B cell (primary cell): ENCODE data around the gene OR10G7. TPM values are rescaled to one million over a fixed set of nuclear protein-coding genes. Genes with fewer than 3 reads are reported as not detected.

Experiments used
- ATAC-seq: fragments of 200-7000 bp; cut with Tn5 transposase; one replicate; pipeline ENCODE4 v1.10.0; 2021; ENCODE audit warnings: low read depth, mild to moderate bottlenecking, moderate number of reproducible peaks, moderate library complexity
- CTCF ChIA-PET: fragments of 350-600 bp; sonication (Branson Sonifier 250); formaldehyde crosslinking; loops from one replicate; lab custom pipeline; 2021; ENCODE audit warnings: antibody characterized with exemption, inconsistent platforms; lab: Charles Lee
- POLR2A ChIA-PET: fragments of 350-600 bp; sonication (Branson Sonifier 250); formaldehyde crosslinking; loops from one replicate; lab custom pipeline; 2021; ENCODE audit warnings: antibody characterized with exemption; lab: Charles Lee
- DNase-seq: peaks from one replicate; pipeline ENCODE4 v3.0.0; 2013
- H2AFZ ChIP-seq: 2 replicates; pipeline ENCODE4 v1.6.1; 2012; ENCODE audit warnings: mild to moderate bottlenecking, low read depth, low read length; ENCODE audit not compliant: insufficient read depth, poor library complexity, severe bottlenecking
- H3K27ac ChIP-seq, 2 donors: 1 replicate in 1 of 2; 2 replicates in 1 of 2; pipeline ENCODE4 v1.5.1; 2012 to 2013; ENCODE audit warnings: low read length in 2 of 2, mild to moderate bottlenecking in 2 of 2, moderate library complexity in 1 of 2
- H3K27me3 ChIP-seq, 4 experiments: fragments of 200-600 bp in 1 of 4; sonication (generic) in 1 of 4; replicated peaks in 1 of 4; 1 replicate in 2 of 4; 2 replicates in 2 of 4; pipeline versions ENCODE4 v1.6.1 to v1.7.0; 2013 to 2016; ENCODE audit warnings: low read length in 3 of 4, mild to moderate bottlenecking in 2 of 4, mixed read lengths in 1 of 4, moderate library complexity in 1 of 4; ENCODE audit not compliant: insufficient read depth in 4 of 4, control insufficient read depth in 3 of 4; ENCODE audit errors: control extremely low read depth in 1 of 4
- H3K36me3 ChIP-seq, 2 experiments: replicated peaks in 1 of 2; 1 replicate in 1 of 2; 2 replicates in 1 of 2; pipeline versions ENCODE4 v1.6.1 to v1.7.1; 2013; ENCODE audit warnings: low read length in 1 of 2; ENCODE audit not compliant: insufficient read depth in 2 of 2, control insufficient read depth in 1 of 2; ENCODE audit errors: control extremely low read depth in 1 of 2, extremely low read depth in 1 of 2
- H3K4me1 ChIP-seq, 2 donors: fragments of 200-600 bp in 1 of 2; sonication (generic) in 1 of 2; 1 replicate in 1 of 2; 2 replicates in 1 of 2; pipeline versions ENCODE4 v1.5.1 to v1.6.1; 2013 to 2017; ENCODE audit warnings: low read length in 2 of 2; ENCODE audit not compliant: control insufficient read depth in 2 of 2, insufficient read depth in 2 of 2
- H3K4me2 ChIP-seq: replicated peaks from 2 replicates; pipeline ENCODE3; 2012; ENCODE audit warnings: mild to moderate bottlenecking, low read depth, low read length; ENCODE audit not compliant: poor library complexity, severe bottlenecking
- H3K4me3 ChIP-seq, 5 experiments: fragments of 200-600 bp in 1 of 5; sonication (generic) in 1 of 5; 1 replicate in 3 of 5; 2 replicates in 2 of 5; pipeline versions ENCODE4 v1.5.1 to v1.7.0; 2011 to 2016; ENCODE audit warnings: low read length in 4 of 5, mild to moderate bottlenecking in 4 of 5, low read depth in 2 of 5, control low read depth in 1 of 5, moderate library complexity in 1 of 5; ENCODE audit not compliant: insufficient read depth in 1 of 5; ENCODE audit errors: control extremely low read depth in 1 of 5, extremely low read depth in 1 of 5
- H3K79me2 ChIP-seq: fragments of 200-600 bp; sonication (generic); one replicate; pipeline ENCODE4 v1.6.0; 2016; ENCODE audit warnings: low read length; ENCODE audit not compliant: control insufficient read depth, insufficient read depth
- H3K9ac ChIP-seq: fragments of 200-600 bp; sonication (generic); 2 replicates; pipeline ENCODE4 v1.6.1; 2017; ENCODE audit warnings: mild to moderate bottlenecking, low read length, moderate library complexity
- H3K9me3 ChIP-seq, 3 donors: one replicate each; pipeline versions ENCODE4 v1.6.1 to v1.7.1; 2013; ENCODE audit warnings: low read length in 2 of 3; ENCODE audit not compliant: control insufficient read depth in 2 of 3, insufficient read depth in 1 of 3; ENCODE audit errors: control extremely low read depth in 1 of 3
- H4K20me1 ChIP-seq: 2 replicates; pipeline ENCODE4 v1.6.0; 2012; ENCODE audit warnings: mild to moderate bottlenecking, low read length; ENCODE audit not compliant: insufficient read depth, control insufficient read depth, poor library complexity, severe bottlenecking
- H3K27ac Mint-ChIP-seq: one replicate; pipeline ENCODE4 v1.8.0; 2021; ENCODE audit warnings: mixed read lengths
- H3K27me3 Mint-ChIP-seq: one replicate; pipeline ENCODE4 v1.8.0; 2021; ENCODE audit warnings: mixed read lengths
- H3K4me1 Mint-ChIP-seq: one replicate; pipeline ENCODE4 v1.8.0; 2021; ENCODE audit warnings: mixed read lengths
- H3K4me3 Mint-ChIP-seq: one replicate; pipeline ENCODE4 v1.8.0; 2021; ENCODE audit warnings: mixed read lengths
- H3K9me3 Mint-ChIP-seq: one replicate; pipeline ENCODE4 v1.8.0; 2022; ENCODE audit warnings: mixed read lengths; ENCODE audit not compliant: insufficient read depth
- EZH2 ChIP-seq: IDR thresholded peaks from 2 replicates; pipeline ENCODE4 v1.6.1; 2012; ENCODE audit warnings: borderline replicate concordance, low read depth, mild to moderate bottlenecking, moderate library complexity, low read length; ENCODE audit not compliant: insufficient read depth, poor library complexity, severe bottlenecking
- WGBS: methylation state at CpG from one replicate; pipeline ENCODE4 v1.1.5; 2013; ENCODE audit warnings: missing lambda C conversion rate; ENCODE audit not compliant: insufficient coverage; 5-methylcytosine and 5-hydroxymethylcytosine counted together
- intact Hi-C: fragments of 100-400 bp; cut with micrococcal nuclease; formaldehyde crosslinking; loops from one replicate; pipeline ENCODE4 v1.10.0; 2022
- polyA plus RNA-seq: library from polyadenylated mRNA; depleted of rRNA; stranded (reverse); fragments of >200 nt; gene quantifications from 2 replicates; pipeline ENCODE4 v1.2.3, GENCODE V29; 2012
- total RNA-seq, 2 donors: library from RNA; stranded (reverse); fragments of 120-200 nt in 1 of 2; gene quantifications; 1 replicate in 1 of 2; 2 replicates in 1 of 2; pipeline versions ENCODE4 v1.2.3 to v1.2.4, GENCODE V29; 2013 to 2022
- TF ChIP-seq, protein P1 (sequence below): fragments of 200-600 bp; IDR thresholded peaks from one replicate; pipeline ENCODE4 v1.8.0; 2022; ENCODE audit warnings: antibody characterized with exemption, mild to moderate bottlenecking

OR10G7 gene
- total and polyA plus RNA-seq, 2 donors (not counting 1 experiment from before 2014, with no cell fraction given): not detected

DNA sequence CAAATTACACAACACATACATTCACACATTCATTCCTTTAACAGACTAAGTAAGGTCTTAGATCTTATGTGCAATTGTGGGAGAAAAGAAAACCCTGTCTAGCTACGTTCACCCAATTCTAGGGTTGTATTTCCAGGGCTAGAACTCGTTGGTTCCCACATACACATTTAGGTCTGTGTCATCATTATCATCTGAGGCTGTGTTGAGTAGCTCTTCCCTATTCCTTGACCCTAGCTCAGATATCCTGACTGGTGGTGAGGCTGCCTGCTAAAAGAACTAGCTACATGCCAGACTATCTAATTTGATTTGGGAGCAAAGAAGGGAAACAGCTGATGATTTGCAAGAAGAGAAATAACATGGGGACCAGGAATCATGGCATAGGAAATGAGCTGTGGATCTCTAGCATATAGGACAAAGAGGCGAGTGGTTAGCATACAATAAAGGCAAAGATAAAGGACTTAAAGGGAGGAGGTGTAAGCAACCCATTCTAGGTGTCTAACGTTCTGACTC is 27.5 kb upstream of the OR10G7 start:
- Histone ChIP-seq H3K4me1 (peaks cover 22 to 27% of the 10 kb centered on the region in 2 donors), H2AFZ (no peak overlapping the region), H3K27me3 (peaks cover 0 to 18% (median 7%) of the 10 kb centered on the region in 4 experiments), H4K20me1 (no peaks in the 10 kb centered on the region), H3K4me2 (no peak overlapping the region), H3K9me3 (peaks cover 0 to 5% (median under 1%) of the 10 kb centered on the region in 3 donors), H3K9ac (no peak overlapping the region), H3K36me3 (no peaks in the 10 kb centered on the region), H3K4me3 (no peak overlapping the region), H3K79me2 (no peaks in the 10 kb centered on the region), H3K27ac (no peak overlapping the region)
- ChIA-PET POLR2A (no interaction called here), CTCF (interaction anchor here (0.6 to 4.7 kb wide), 6 partner anchors 24 to 576 kb away, joined by 3 to 95 read pairs (median 4); no protein-coding TSS in a partner anchor)
- Mint-ChIP-seq H3K9me3 (no peaks in the 10 kb centered on the region), H3K4me1 (peaks cover 18% of the 10 kb centered on the region), H3K27me3 (peaks cover 48% of the 10 kb centered on the region), H3K4me3 (no peak overlapping the region), H3K27ac (no peak overlapping the region)
- no peak for DNase-seq
- no CpG with 5 or more reads among the region's 4 CpGs for WGBS
- ATAC-seq: no peak
- TF ChIP-seq, protein P1, sequence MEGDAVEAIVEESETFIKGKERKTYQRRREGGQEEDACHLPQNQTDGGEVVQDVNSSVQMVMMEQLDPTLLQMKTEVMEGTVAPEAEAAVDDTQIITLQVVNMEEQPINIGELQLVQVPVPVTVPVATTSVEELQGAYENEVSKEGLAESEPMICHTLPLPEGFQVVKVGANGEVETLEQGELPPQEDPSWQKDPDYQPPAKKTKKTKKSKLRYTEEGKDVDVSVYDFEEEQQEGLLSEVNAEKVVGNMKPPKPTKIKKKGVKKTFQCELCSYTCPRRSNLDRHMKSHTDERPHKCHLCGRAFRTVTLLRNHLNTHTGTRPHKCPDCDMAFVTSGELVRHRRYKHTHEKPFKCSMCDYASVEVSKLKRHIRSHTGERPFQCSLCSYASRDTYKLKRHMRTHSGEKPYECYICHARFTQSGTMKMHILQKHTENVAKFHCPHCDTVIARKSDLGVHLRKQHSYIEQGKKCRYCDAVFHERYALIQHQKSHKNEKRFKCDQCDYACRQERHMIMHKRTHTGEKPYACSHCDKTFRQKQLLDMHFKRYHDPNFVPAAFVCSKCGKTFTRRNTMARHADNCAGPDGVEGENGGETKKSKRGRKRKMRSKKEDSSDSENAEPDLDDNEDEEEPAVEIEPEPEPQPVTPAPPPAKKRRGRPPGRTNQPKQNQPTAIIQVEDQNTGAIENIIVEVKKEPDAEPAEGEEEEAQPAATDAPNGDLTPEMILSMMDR: no peak
- TF ChIP-seq EZH2: no peak
- intact Hi-C loops: no loop called here

DNA sequence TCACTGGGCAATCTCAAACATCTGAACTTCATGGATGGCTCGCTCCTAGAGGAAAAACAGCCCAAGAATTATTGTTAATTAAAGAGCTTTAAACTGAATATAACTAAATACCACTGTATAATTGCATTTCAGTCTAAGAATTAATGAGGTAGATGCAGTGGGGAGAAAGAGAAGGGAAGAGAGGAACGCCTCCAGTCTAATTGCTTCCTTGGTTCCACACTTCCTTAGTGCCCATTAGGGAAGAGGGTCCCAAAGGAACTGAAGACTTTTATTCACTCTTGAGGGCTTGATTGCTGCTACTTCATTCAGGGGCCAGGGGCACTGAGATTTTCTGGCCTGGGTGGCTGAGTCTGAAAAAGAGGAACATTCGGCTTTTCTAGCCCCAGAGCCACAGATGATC is 11.8 kb upstream of the OR10G7 start:
- Histone ChIP-seq H3K4me3 (no peak overlapping the region), H3K27me3 (no peaks in the 10 kb centered on the region), H3K79me2 (no peaks in the 10 kb centered on the region), H3K27ac (no peak overlapping the region), H3K9me3 (no peaks in the 10 kb centered on the region), H3K36me3 (no peaks in the 10 kb centered on the region), H3K4me2 (no peak overlapping the region), H2AFZ (no peak overlapping the region), H3K4me1 (no peaks in the 10 kb centered on the region), H3K9ac (no peak overlapping the region), H4K20me1 (no peaks in the 10 kb centered on the region)
- peaks cover 3% of the 10 kb centered on the region for H3K27me3 Mint-ChIP-seq
- TF ChIP-seq, protein P1: no peak
- TF ChIP-seq EZH2: no peak
- no peaks in the 10 kb centered on the region for H3K9me3 Mint-ChIP-seq
- POLR2A ChIA-PET: no interaction called here
- CTCF ChIA-PET: no interaction called here
- intact Hi-C loops: no loop called here
- no peak overlapping the region for H3K27ac Mint-ChIP-seq
- DNase-seq (no peak), ATAC-seq (no peak)
- H3K4me3 Mint-ChIP-seq: no peak overlapping the region
- no peaks in the 10 kb centered on the region for H3K4me1 Mint-ChIP-seq
- WGBS: 82% methylated on average over 2 of the region's 3 CpGs
